Brain microvascular endothelial cell (primary cell): ENCODE results near the gene OSBPL10.

Experiments
- DNase-seq: peaks from one replicate; pipeline ENCODE4 v3.0.0-alpha.2; 2020
- H3K27ac ChIP-seq: fragments of 250-450 bp; sonication (Bioruptor Pico); 2 replicates; pipeline ENCODE4 v1.5.1; 2020; ENCODE audit warnings: mild to moderate bottlenecking, moderate library complexity
- H3K27me3 ChIP-seq: fragments of 250-450 bp; sonication (Bioruptor Pico); replicated peaks from 2 replicates; pipeline ENCODE4 v1.5.1; 2020; ENCODE audit warnings: mild to moderate bottlenecking
- H3K36me3 ChIP-seq: fragments of 250-450 bp; sonication (Bioruptor Pico); replicated peaks from 2 replicates; pipeline ENCODE4 v1.5.1; 2020; ENCODE audit warnings: mild to moderate bottlenecking
- H3K4me3 ChIP-seq: 2 replicates; pipeline ENCODE4 v1.5.1; 2011; ENCODE audit warnings: low read depth, mild to moderate bottlenecking, control low read depth, low read length, moderate library complexity
- in situ Hi-C: cut with HindIII; loops from 2 replicates; pipeline ENCODE4 v1.10.0; 2017; ENCODE audit warnings: low sequenced_read_pairs, low pct_ligation_motif_present
- TF ChIP-seq, protein P1 (sequence below): IDR thresholded peaks from 2 replicates; pipeline ENCODE4 v1.5.1; 2011; ENCODE audit warnings: low read depth, mild to moderate bottlenecking, moderate library complexity, low read length, control low read depth, inconsistent platforms; ENCODE audit errors: missing control alignments

The OSBPL10 gene

GRCh38 chr3:31847760-31848159, 133.3 kb downstream of the OSBPL10 start:
- DNase-seq = no peak

DNA sequence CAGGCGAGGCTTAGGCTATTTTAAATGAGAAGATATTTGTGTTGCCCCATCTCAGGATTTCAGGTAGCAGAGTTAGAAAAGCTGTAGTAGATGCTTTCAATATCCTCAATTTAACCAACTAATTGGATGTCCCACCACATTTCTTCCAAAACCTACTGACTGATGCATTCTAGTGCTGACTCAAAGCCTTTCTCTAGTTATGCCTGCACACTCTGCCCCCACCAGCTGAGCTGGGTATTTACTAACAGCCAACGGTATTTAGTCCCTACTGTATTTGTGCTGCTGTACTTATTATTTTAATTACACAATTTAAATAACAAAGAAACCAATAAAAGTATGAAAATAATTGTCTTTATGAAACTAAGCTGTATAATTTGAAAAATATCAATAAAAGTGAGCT, 139.5 kb downstream of the OSBPL10 start:
- Histone ChIP-seq H3K27me3 (no peaks in the 10 kb centered on the region), H3K36me3 (no peaks in the 10 kb centered on the region), H3K4me3 (no peak overlapping the region), H3K27ac (no peak overlapping the region)
- in situ Hi-C loops = no loop called here
- TF ChIP-seq, protein P1, sequence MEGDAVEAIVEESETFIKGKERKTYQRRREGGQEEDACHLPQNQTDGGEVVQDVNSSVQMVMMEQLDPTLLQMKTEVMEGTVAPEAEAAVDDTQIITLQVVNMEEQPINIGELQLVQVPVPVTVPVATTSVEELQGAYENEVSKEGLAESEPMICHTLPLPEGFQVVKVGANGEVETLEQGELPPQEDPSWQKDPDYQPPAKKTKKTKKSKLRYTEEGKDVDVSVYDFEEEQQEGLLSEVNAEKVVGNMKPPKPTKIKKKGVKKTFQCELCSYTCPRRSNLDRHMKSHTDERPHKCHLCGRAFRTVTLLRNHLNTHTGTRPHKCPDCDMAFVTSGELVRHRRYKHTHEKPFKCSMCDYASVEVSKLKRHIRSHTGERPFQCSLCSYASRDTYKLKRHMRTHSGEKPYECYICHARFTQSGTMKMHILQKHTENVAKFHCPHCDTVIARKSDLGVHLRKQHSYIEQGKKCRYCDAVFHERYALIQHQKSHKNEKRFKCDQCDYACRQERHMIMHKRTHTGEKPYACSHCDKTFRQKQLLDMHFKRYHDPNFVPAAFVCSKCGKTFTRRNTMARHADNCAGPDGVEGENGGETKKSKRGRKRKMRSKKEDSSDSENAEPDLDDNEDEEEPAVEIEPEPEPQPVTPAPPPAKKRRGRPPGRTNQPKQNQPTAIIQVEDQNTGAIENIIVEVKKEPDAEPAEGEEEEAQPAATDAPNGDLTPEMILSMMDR = no peak
- no peak for DNase-seq

More at GRCh38 chr3:31847760-31848159, 133.3 kb downstream of the OSBPL10 start:
- H3K36me3 ChIP-seq = no peaks in the 10 kb centered on the region
- no peaks in the 10 kb centered on the region for H3K27me3 ChIP-seq
- TF ChIP-seq, protein P1 = no peak
- in situ Hi-C loops = no loop called here
- H3K27ac ChIP-seq = no peak overlapping the region
- no peak overlapping the region for H3K4me3 ChIP-seq

- H3K4me3 ChIP-seq = no peak overlapping the region
- TF ChIP-seq, protein P1 = no peak
Measured at GRCh38 chr3:31840252-31840651, 140.8 kb downstream of the OSBPL10 start.

DNA sequence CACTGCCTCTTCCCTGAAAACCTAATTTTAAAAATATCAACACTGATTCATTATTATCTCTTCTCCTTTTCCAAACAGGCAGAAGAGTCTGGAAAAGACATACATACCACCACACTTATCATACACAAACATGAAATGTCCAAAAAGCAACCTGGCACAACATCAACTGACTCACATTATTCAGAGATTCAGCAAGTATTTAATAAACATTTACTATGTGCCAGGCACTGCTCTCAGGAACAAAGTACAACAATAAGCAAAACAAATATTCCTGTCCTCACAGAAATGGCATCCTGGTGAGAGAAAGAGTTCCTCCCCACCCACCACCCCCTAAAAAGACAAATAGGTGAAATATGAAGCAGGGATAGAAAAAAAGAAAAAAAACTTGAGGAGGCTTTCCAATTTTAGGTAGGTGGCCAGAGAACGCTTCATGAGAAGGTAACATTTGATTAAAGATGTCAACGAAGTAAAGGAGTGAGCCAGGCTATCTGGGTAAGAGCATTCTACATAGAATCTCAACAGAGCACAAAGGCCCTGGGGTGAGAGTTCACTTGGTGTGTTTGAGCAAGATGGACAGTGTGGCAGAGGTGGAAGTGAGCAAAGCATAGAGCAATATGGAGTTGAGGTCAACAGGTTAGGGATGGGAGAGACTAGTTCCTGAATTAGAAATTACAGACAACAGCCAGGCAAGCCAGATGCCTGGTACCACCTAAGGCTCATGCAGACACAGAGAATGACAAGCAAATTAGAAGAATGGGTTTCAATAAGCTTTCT, 141.7 kb downstream of the OSBPL10 start:
- Histone ChIP-seq H3K27ac (no peak overlapping the region), H3K4me3 (no peak overlapping the region), H3K27me3 (no peaks in the 10 kb centered on the region), H3K36me3 (no peaks in the 10 kb centered on the region)
- DNase-seq = peak; percentile 17
- TF ChIP-seq, protein P1 = no peak
- in situ Hi-C loops = no loop called here

More at GRCh38 chr3:31840252-31840651, 140.8 kb downstream of the OSBPL10 start:
- no peak for DNase-seq
- in situ Hi-C loops = no loop called here
- Histone ChIP-seq H3K27ac (no peak overlapping the region), H3K27me3 (no peaks in the 10 kb centered on the region), H3K36me3 (no peaks in the 10 kb centered on the region)

DNA sequence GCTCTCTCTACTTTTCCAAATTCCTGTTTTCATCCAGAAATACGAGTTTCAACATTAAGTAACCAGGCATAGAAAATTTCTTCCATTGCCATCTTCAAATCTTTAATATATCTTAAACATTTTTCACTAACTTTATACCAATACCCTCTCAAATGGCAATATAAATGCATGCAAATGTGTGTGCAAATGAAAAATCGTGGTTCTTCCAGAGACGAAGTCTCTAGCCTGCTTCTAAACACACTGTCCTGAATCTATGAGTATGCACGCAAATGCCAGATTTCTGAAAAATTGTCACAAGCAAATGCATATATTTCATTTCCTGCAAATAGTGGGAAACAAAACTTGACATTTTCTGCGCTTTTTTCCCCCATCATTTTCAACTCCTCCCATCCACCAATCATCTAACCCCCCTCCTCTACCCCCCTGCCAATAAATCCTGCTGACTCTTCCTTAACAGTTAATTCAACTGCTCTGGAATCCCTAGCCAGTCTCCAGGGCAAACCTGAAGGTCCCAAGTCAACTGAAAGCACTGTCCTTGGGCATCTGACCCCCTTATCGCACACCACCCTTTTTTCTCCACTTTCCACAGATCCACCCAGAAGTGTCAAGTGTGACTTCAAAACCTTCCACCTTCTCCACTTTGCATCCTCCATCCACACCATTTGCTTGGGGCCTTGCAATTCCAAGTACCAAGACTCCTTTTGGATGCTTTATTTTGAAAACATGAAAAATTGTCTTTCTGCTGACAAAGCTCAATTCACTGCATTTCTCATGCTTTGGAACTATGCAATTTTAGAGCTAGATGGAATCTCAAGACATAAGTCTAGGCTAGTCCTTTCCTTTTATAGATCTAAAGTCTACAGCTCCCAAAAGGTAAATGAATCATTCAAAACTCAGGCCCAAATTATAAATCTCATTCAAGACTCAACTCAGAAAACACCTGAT, 144.7 kb downstream of the OSBPL10 start:
- TF ChIP-seq, protein P1 = no peak
- no peak for DNase-seq
- no peaks in the 10 kb centered on the region for H3K27me3 ChIP-seq
- no peak overlapping the region for H3K27ac ChIP-seq
- H3K4me3 ChIP-seq = no peak overlapping the region
- in situ Hi-C loops = no loop called here
- no peaks in the 10 kb centered on the region for H3K36me3 ChIP-seq
